GM20000 (cell line): Measurements from ENCODE around the gene TPRG1.

Source experiments
- DNase-seq: peaks from one replicate; pipeline ENCODE4 v3.0.0; 2012; ENCODE audit warnings: low spot score
- TF ChIP-seq, protein P1 (sequence below): IDR thresholded peaks from 2 replicates; pipeline ENCODE4 v1.5.1; 2012; ENCODE audit warnings: mild to moderate bottlenecking, control low read depth; ENCODE audit errors: extremely low read depth, missing control alignments

The TPRG1 gene

DNA sequence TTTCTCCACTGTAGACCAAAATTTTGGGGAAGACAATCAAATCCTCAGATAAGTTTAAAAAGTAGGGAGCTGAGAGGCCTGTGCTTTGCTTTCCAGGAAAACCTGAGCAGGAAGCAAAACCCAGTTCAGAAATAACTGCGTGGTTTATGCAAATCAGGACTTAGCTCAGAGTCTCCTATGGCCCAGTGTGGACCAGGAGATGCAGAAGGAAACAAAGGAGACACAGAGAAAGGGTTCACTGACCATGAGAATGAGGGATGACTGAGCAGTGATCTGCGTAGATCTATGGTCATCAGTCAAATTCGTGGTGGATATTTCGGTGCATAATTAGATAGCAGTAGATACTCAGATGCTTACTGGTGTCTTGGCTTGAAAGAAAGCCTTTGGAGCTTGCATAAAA, 196.6 kb downstream of the TPRG1 start:
- peak; percentile 21 for DNase-seq
- TF ChIP-seq, protein P1, sequence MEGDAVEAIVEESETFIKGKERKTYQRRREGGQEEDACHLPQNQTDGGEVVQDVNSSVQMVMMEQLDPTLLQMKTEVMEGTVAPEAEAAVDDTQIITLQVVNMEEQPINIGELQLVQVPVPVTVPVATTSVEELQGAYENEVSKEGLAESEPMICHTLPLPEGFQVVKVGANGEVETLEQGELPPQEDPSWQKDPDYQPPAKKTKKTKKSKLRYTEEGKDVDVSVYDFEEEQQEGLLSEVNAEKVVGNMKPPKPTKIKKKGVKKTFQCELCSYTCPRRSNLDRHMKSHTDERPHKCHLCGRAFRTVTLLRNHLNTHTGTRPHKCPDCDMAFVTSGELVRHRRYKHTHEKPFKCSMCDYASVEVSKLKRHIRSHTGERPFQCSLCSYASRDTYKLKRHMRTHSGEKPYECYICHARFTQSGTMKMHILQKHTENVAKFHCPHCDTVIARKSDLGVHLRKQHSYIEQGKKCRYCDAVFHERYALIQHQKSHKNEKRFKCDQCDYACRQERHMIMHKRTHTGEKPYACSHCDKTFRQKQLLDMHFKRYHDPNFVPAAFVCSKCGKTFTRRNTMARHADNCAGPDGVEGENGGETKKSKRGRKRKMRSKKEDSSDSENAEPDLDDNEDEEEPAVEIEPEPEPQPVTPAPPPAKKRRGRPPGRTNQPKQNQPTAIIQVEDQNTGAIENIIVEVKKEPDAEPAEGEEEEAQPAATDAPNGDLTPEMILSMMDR, result no peak

DNA sequence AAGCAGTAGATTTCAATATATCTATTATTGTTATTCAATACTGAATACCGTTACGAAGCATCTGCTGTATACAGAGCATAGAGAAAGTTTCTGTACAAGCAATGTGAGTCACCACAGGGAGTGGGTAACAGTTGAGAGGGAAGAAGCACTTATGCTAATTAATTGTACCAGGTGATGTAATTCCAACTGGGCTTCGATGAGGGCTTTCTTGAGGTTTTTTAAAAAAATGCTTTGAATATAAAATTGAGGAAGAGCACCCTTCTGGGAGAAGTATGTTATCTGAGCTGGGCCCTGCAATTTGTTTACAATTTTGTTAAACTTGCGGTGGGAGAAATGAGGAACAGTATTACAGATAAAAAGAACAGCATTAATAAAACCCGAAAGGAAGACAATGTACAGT, 197.9 kb downstream of the TPRG1 start:
- no peak for DNase-seq
- TF ChIP-seq, protein P1, result no peak

DNA sequence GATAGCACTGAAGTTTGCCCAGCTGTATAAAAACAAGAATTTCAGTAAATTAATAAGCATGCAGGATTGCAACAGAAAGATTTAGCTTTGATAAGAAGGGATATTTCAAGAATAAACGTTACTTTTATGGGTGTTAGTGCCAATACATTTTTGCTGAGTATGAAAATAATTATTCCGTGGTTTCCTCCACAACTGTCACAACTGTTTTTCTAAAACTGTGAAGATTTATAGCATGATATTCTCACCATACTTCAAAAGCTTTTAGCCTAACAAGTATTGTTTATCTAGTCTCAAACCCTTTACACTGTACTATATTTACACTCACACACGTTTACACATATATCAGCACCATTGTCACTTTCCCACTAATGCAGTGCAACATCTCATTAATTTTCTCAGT, 200.5 kb downstream of the TPRG1 start:
- DNase-seq, result no peak
- TF ChIP-seq, protein P1, result no peak
